CD4-positive, alpha-beta T cell treated with Interleukin-15 for 1 hour (primary cell): ENCODE measurements around the gene KCNMB4.

ENCODE experiments used
- DNase-seq: peaks from one replicate; pipeline ENCODE4 v3.0.0-alpha.2; 2020

KCNMB4 gene

DNA sequence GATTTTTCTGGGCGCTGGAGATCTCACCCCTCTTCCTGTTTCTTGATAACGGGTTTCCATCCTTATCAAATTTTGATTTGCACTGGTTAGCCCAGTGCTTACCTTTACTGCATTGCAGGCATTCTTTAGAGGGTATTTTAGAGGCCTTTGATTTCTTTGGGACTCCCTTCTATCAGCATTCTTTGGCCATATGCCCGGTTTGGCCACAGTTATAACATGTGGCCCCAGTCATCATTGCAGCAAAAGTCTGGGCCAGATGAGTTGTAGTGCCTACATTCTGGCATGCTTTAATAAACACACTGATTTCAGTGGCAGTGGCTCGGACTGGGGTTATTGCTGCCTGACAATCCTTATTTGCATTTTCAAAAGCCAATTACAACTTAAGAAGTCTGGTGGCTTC is 82.3 kb downstream of the KCNMB4 start:
- DNase-seq = no peak

DNA sequence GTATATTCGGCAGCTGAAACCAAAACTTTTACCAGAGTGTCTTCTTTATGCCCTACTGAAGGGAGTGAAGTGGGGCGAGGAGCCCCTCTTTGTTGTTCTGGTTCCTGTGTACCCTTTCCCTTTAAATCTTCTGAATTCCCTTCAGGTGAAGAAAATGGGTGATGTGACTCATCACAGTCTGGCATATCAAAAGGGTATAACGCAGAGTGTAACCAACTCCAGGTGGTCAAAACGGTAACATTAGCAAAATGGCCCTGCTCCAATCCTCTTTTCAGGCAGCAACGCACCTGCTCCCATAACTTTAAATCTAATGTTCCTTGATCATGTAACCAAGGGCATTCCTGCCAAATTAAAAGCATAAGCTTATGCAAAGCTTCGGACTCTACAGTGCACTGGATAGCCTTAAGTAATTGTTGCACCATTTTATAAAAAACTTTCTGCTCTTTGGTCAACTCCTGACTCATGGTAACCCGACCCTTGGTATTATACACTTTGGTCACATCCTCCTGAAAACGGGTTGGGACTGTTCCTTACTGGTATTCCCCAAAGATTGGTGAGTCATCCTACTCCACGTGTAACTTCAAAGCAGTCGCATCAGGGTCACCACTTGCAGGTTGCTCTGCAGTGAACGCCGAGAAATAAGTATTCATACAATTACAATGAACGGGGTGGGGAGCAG is 83.1 kb downstream of the KCNMB4 start:
- no peak for DNase-seq

DNA sequence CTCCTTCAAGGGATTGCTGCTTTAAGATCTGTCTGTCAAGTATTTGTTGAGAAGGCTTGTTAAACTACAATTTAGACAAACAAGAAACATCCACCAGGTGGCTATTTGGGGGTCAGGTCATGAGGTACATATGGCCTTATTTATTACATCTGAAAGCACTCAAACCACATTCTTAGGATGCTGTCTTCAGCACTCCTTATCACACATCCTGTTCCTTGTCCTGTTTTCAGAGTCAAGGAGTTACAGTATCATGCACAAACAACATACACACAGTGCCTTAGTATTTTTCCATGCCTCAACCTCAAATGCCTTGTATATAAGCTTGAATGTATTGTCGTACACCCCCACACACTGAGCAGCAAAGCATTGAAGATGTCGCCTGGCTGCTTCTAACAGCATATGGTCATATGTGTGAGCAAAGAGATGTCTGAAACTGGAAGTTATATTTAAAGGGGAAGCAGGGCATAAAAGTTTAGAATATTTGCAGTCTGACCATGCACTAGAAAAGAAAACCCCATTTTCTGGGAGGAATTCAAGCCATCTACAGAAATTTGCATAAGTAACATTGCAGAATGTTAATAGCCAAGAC is 83.8 kb downstream of the KCNMB4 start:
- DNase-seq = no peak

DNA sequence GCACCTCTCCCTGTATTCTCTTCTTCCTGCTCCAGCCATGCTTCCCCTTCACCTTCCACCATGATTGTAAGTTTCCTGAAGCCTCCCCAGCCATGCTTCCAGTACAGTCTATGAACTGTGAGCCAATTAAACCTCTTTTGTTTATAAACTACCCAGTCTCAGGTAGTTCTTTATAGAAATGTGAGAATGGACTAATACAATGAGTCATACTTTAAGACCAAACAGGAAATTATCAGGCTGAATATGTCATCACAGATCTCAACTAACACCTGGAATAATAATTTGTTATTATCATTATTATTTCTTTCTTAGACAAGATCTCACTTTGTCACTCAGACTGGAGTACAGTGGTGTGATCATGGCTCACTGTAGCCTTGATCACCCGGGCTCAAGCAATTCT is 85.4 kb downstream of the KCNMB4 start:
- DNase-seq = no peak

DNA sequence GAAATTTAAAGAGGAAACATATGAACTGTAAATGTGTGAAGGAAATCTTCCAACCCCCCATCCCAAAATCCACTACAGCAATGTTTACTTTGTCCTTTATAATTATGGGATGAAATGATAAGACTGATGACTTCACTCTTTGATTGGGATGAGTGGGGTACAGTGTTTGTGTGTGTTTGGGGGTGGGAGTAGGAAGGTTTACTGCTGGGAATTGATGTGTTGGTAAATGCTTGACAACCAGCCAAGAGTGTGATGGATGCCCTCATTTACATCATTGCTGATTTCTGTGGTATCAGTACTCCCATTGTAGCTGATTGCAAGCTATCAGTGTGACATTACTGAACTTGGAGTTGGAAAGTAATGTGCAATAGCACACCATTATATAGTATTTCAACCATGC is 90.9 kb downstream of the KCNMB4 start:
- DNase-seq = no peak

DNA sequence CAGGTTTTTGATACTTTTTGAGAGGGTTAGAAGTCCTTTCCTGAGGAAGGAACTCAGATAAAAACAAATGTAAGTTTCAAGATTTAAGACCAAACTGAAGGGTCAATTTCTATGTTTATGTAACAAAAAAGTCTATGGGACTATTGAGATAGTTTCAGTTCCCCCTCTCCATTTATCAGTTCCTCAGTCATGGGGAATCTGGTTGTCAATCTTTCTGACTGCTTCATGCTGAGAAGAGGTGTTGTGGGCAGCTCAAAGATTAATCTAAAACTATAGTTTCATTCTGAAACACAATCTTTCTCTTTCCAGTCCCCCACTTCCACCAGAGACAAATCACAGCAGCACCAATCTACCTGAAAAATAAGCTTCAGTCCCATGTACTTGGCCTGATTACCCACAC is 93.7 kb downstream of the KCNMB4 start:
- DNase-seq = no peak

DNA sequence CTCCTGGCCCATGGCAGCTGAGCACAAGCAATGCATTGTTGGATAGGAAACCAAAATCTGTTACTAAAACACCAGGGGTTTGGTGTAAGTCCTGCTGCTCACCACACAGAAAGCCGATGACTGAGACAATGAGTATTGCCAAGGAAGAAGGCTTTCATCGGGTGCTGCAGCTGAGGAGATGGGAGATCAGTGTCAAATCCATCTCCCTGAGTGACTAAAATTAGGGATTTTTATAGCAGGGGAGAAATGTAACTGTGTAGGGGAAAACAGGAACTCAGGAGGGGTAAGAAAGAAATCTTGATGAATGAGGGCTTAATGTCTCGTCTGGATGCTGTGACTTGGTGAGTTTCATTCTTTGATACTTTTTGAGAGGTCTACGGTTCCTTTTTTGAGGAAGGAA is 97.9 kb downstream of the KCNMB4 start:
- DNase-seq = no peak

DNA sequence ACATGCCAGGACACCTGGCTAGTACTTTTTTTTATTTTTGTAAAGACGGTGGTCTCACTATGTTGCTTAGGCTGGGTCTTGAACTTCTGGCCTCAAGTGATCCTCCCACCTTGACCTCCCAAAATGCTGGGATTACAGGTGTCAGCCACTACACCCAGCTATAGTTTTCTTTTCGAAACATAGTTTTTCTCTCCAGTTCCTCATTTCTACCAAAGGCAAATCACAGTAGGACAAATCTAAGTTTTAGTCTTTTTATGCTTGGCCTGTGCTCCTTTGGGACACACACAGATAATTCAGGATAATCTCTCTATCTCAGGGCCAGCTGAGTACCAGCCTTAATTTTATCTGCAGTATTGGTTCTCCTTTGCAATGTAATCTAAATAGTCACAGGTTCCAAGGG is 100.7 kb downstream of the KCNMB4 start:
- no peak for DNase-seq

DNA sequence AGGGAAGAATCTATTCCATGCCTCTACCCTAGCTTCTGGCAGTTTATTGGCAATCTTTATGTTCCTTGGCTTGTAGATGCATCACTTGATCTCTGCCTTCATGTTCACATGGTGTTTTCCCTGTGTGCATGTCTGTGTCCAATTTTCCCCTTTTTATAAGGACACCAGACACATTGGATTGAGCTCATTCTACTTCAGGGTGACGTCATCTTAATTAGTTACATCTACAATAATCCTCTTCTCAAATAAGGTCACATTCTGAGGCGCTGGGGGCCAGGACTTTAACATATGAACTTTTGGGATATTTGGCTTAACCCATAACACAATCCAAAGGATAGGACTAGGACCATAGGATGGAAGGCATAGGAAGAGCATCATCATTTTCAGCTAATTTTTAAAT is 101.4 kb downstream of the KCNMB4 start:
- no peak for DNase-seq

DNA sequence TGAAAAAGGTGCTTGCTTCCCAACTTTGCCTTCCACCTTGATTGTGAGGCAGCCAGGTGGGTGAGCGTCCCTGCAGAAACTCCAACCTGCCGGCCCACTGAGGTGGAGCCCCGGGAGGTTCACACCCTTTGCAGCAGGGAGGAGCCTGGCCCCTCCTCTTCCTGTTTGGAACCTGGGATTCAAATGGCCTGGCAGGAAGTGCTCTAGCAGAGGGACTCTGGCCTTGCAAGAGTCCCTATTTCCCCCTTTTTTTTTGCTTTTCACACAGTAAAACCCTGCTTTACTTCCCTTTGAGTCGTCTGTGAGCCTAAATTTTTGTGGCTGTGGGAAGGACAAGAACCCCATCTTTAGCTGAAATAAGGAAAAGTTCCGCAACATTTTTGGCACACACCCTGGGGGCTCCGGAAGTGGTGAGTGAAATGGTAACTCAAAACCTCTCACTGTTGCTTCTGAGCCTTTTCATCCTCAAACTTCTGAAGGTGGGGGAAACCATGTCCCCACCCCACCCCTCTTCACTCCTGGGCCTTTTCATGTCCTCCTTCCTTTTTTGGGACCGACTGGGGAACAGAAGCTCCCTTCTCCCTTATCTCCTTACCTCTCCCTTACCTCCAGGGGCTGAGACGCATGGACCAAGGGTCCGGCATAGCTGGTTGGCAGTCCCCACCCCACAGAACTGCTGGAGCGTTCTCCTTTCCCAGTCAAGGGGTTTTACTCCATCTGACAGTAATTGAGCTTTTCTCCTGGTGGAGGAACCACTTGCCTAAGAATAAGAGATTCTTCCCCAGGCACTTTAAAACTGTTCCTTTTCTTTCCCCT is 102.0 kb downstream of the KCNMB4 start:
- DNase-seq = no peak

DNA sequence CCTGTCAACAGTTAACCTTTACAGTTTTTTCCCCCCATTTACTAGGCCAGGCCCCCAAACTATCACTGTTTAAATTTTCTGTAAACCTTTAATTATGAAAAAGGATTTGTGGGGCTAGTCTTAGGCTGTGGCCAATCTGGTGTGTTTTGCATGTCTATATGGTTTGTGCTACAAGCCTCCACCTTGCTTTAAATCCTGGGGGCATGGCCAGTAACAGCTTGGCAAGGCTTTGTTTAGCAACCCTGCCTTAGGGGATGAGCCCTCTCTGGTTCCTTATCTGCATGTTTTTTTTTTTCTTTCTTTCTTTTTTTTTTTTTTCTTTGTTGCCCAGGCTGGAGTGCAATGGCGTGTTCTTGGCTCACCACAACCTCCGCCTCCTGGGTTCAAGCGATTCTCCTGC is 102.7 kb downstream of the KCNMB4 start:
- no peak for DNase-seq

DNA sequence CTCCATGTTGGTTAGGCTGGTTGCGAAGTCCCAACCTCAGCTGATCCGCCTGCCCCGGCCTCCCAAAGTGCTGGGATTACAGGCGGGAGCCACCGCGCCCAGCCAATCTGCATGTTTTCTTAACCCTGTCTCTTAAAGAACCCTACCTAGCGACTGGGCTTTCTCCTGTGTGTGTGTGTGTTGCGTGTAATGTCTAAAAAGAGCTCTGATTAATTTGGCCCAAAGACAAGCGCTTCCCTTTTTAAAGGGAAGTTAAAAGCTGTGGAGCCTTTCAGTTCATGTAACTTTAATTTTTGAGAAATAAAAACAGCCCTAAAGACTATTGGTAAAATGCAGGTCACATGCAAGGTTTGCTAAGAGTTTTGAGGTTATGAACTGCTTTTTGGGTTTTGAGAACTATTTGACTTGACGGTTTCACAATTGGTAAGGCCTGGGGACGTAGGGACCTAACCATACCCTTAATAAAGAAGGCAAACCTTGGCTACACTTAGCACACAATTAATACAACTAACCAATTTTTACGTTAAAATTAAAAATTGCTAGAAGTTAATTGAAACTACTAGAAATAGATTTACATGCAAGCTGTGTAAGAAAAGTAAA is 103.2 kb downstream of the KCNMB4 start:
- DNase-seq = no peak

DNA sequence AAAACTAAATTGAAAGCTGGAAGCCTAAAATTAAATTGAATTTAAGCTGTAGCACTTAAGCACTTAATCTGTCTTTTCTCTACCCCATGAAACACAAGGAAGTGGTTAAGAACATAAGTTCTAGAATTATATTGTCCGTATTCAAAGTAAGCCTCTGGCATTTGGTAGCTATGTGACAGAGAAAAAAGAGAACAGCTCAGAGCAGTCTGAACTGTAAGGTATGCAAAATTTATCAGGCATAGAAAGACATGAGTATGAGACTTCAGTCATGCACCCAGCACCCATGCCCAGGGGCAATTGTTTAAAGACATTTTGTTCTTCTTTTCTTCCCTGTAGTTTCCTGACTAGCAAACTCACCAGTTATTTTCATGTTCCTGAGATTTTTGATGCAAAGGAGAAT is 116.7 kb downstream of the KCNMB4 start:
- DNase-seq = no peak
